IMR-90 (cell line): ENCODE data around the gene ADGRF4. TPM values are rescaled to one million over a fixed set of nuclear protein-coding genes. Genes with fewer than 3 reads are reported as not detected.

Experiments used
- ATAC-seq: fragments of 200-7000 bp; cut with Tn5 transposase; 2 replicates; pipeline ENCODE4 v1.9.1; 2020; ENCODE audit warnings: low read depth, mild to moderate bottlenecking, moderate library complexity
- BruUV-seq: library from RNA; stranded (reverse); fragments of 400-500 nt; replicated peaks from 2 replicates; lab custom pipeline; 2021; lab: Mats Ljungman, UMichigan
- CTCF ChIA-PET: fragments of 300-600 bp; formaldehyde crosslinking; extraction: SDS; loops from one replicate; lab custom pipeline; 2021; ENCODE audit warnings: antibody characterized with exemption; lab: Yijun Ruan, JAX
- POLR2A ChIA-PET: fragments of 300-600 bp; sonication (Branson Sonifier 250); formaldehyde crosslinking; loops from one replicate; lab custom pipeline; 2022; ENCODE audit warnings: antibody characterized with exemption; ENCODE audit not compliant: unreplicated experiment; lab: Charles Lee
- DNase-seq: peaks from one replicate; pipeline ENCODE4 v3.0.0; 2013
- H2AFZ ChIP-seq: replicated peaks from 2 replicates; pipeline ENCODE3; 2013; ENCODE audit warnings: low read length, mild to moderate bottlenecking; ENCODE audit not compliant: poor library complexity
- H2AK5ac ChIP-seq: 2 replicates; pipeline ENCODE4 v1.6.1; 2013; ENCODE audit warnings: low read depth, low read length, inconsistent platforms
- H2AK9ac ChIP-seq: replicated peaks from 2 replicates; pipeline ENCODE3; 2013; ENCODE audit warnings: mild to moderate bottlenecking, low read depth, low read length, moderate library complexity; ENCODE audit not compliant: poor library complexity
- H2BK120ac ChIP-seq: 2 replicates; pipeline ENCODE4 v1.6.1; 2013; ENCODE audit warnings: low read depth, low read length, inconsistent platforms
- H2BK15ac ChIP-seq: 3 replicates; pipeline ENCODE4 v1.6.1; 2013; ENCODE audit warnings: low read depth, low read length, inconsistent platforms
- H2BK20ac ChIP-seq: 2 replicates; pipeline ENCODE4 v1.6.1; 2013; ENCODE audit warnings: low read depth, mild to moderate bottlenecking, inconsistent platforms, low read length, moderate library complexity
- H2BK5ac ChIP-seq: 2 replicates; pipeline ENCODE4 v1.6.1; 2013; ENCODE audit warnings: mild to moderate bottlenecking, low read depth, low read length, inconsistent platforms; ENCODE audit not compliant: poor library complexity, severe bottlenecking
- H3K14ac ChIP-seq: replicated peaks from 2 replicates; pipeline ENCODE4 v1.6.1; 2013; ENCODE audit warnings: low read depth, low read length, inconsistent platforms
- H3K18ac ChIP-seq: 2 replicates; pipeline ENCODE4 v1.6.1; 2013; ENCODE audit warnings: low read depth, low read length, control low read depth
- H3K23ac ChIP-seq: 2 replicates; pipeline ENCODE4 v1.6.1; 2013; ENCODE audit warnings: low read depth, low read length, inconsistent platforms
- H3K27ac ChIP-seq: 2 replicates; pipeline ENCODE4 v1.5.1; 2013; ENCODE audit warnings: mild to moderate bottlenecking, control low read depth, low read length; ENCODE audit not compliant: insufficient read depth
- H3K27me3 ChIP-seq: 2 replicates; pipeline ENCODE4 v1.6.1; 2013; ENCODE audit warnings: low read length; ENCODE audit not compliant: control insufficient read depth, insufficient read depth
- H3K36me3 ChIP-seq: 2 replicates; pipeline ENCODE4 v1.6.1; 2013; ENCODE audit warnings: low read length, mixed read lengths; ENCODE audit not compliant: control insufficient read depth, insufficient read depth
- H3K4ac ChIP-seq: 2 replicates; pipeline ENCODE4 v1.6.1; 2013; ENCODE audit warnings: low read depth, low read length, inconsistent platforms
- H3K4me1 ChIP-seq: 2 replicates; pipeline ENCODE4 v1.6.1; 2013; ENCODE audit warnings: low read length, mixed read lengths; ENCODE audit not compliant: control insufficient read depth, insufficient read depth
- H3K4me2 ChIP-seq: 2 replicates; pipeline ENCODE4 v1.6.1; 2013; ENCODE audit warnings: low read depth, mild to moderate bottlenecking, control low read depth, low read length, moderate library complexity
- H3K4me3 ChIP-seq: 2 replicates; pipeline ENCODE4 v1.5.1; 2013; ENCODE audit warnings: low read depth, mild to moderate bottlenecking, control low read depth, low read length, moderate library complexity; ENCODE audit not compliant: insufficient read depth
- H3K56ac ChIP-seq: 2 replicates; pipeline ENCODE4 v1.6.1; 2013; ENCODE audit warnings: low read length, inconsistent platforms; ENCODE audit not compliant: insufficient read depth; ENCODE audit errors: extremely low read depth
- H3K79me1 ChIP-seq, 2 experiments: 2 replicates each; pipeline ENCODE4 v1.6.1; 2013; ENCODE audit warnings: low read length in 2 of 2, inconsistent platforms in 1 of 2, low read depth in 1 of 2
- H3K9ac ChIP-seq: 2 replicates; pipeline ENCODE4 v1.6.1; 2013; ENCODE audit warnings: low read depth, low read length, control low read depth
- H3K9me1 ChIP-seq: 2 replicates; pipeline ENCODE4 v1.6.1; 2013; ENCODE audit warnings: low read length, inconsistent platforms; ENCODE audit not compliant: insufficient read depth
- H3K9me3 ChIP-seq: 2 replicates; pipeline ENCODE4 v1.6.1; 2013; ENCODE audit warnings: low read length; ENCODE audit not compliant: control insufficient read depth, insufficient read depth
- H4K20me1 ChIP-seq: 2 replicates; pipeline ENCODE4 v1.6.1; 2013; ENCODE audit warnings: low read length, inconsistent platforms; ENCODE audit not compliant: insufficient read depth
- H4K5ac ChIP-seq: 2 replicates; pipeline ENCODE4 v1.6.1; 2013; ENCODE audit warnings: mild to moderate bottlenecking, low read depth, low read length, control low read depth
- H4K8ac ChIP-seq, 2 experiments: 2 replicates each; pipeline ENCODE4 v1.6.1; 2013; ENCODE audit warnings: low read depth in 2 of 2, low read length in 2 of 2, control low read depth in 1 of 2, inconsistent platforms in 1 of 2
- H4K91ac ChIP-seq: 2 replicates; pipeline ENCODE4 v1.6.1; 2013; ENCODE audit warnings: low read depth, low read length, inconsistent platforms; ENCODE audit not compliant: insufficient read depth
- BHLHE40 ChIP-seq: fragments of 150-350 bp; IDR thresholded peaks from 2 replicates; pipeline ENCODE4 v1.6.1; 2016; ENCODE audit warnings: mild to moderate bottlenecking, low read depth, low read length
- CEBPB ChIP-seq: IDR thresholded peaks from 2 replicates; pipeline ENCODE4 v1.6.1; 2012; ENCODE audit warnings: low read depth, low read length, improper control_type of control experiment
- CHD1 ChIP-seq: IDR thresholded peaks from 2 replicates; pipeline ENCODE4 v1.6.1; 2012; ENCODE audit warnings: low read depth, low read length, improper control_type of control experiment
- MAFK ChIP-seq: IDR thresholded peaks from 2 replicates; pipeline ENCODE4 v1.6.1; 2012; ENCODE audit warnings: low read depth, low read length, improper control_type of control experiment
- MAZ ChIP-seq: IDR thresholded peaks from 2 replicates; pipeline ENCODE4 v1.6.1; 2012; ENCODE audit warnings: low read depth, mild to moderate bottlenecking, low read length, improper control_type of control experiment, moderate library complexity, borderline replicate concordance
- MXI1 ChIP-seq: IDR thresholded peaks from 2 replicates; pipeline ENCODE4 v1.6.1; 2012; ENCODE audit warnings: low read depth, mild to moderate bottlenecking, low read length, moderate library complexity, borderline replicate concordance
- POLR2A ChIP-seq: IDR thresholded peaks from 2 replicates; pipeline ENCODE4 v1.6.1; 2012; ENCODE audit warnings: mild to moderate bottlenecking, low read depth, low read length
- RAD21 ChIP-seq: IDR thresholded peaks from 2 replicates; pipeline ENCODE4 v1.6.1; 2012; ENCODE audit warnings: low read length, improper control_type of control experiment
- RCOR1 ChIP-seq: IDR thresholded peaks from 2 replicates; pipeline ENCODE4 v1.6.1; 2012; ENCODE audit warnings: mild to moderate bottlenecking, low read length, improper control_type of control experiment; ENCODE audit not compliant: insufficient replicate concordance
- RFX5 ChIP-seq: IDR thresholded peaks from 2 replicates; pipeline ENCODE4 v1.8.0; 2012; ENCODE audit warnings: low read depth, mild to moderate bottlenecking, low read length, moderate library complexity
- SMC3 ChIP-seq: fragments of 150-350 bp; IDR thresholded peaks from 2 replicates; pipeline ENCODE4 v1.6.1; 2016; ENCODE audit warnings: low read depth, mild to moderate bottlenecking, antibody characterized with exemption, low read length, moderate library complexity
- WGBS, 2 experiments: methylation state at CpG; one replicate each; pipeline versions ENCODE4 v1.1.5 to v1.1.7; 2013; ENCODE audit warnings: missing lambda C conversion rate in 2 of 2; ENCODE audit not compliant: insufficient read length in 1 of 2; ENCODE audit errors: extremely low coverage in 2 of 2; 5-methylcytosine and 5-hydroxymethylcytosine counted together
- dilution Hi-C: fragments of 300-500 bp; cut with HindIII; formaldehyde crosslinking; loops from one replicate; pipeline ENCODE4 v1.14.3; 2018; ENCODE audit warnings: low sequenced_read_pairs; ENCODE audit not compliant: unreplicated experiment
- in situ Hi-C: fragments of 300-500 bp; cut with MboI; formaldehyde crosslinking; loops from 3 replicates; pipeline ENCODE4 v1.14.3; 2019; ENCODE audit warnings: low sequenced_read_pairs, inconsistent platforms, mixed read lengths
- intact Hi-C: fragments of 100-400 bp; cut with micrococcal nuclease; formaldehyde crosslinking; loops from 2 replicates; pipeline ENCODE4 v1.10.0; 2022
- polyA plus RNA-seq, 3 experiments: library from polyadenylated mRNA; depleted of rRNA; stranded (reverse); fragments of >200 nt; gene quantifications; 2 replicates each; pipeline ENCODE4 v1.2.3, GENCODE V29; 2012; ENCODE audit warnings: low replicate concordance in 1 of 3
- total RNA-seq: library from RNA; depleted of rRNA; stranded (reverse); fragments of >200 nt; gene quantifications from 2 replicates; pipeline ENCODE4 v1.2.3, GENCODE V29; 2012
- TF ChIP-seq, protein P1 (sequence below): fragments of 150-350 bp; IDR thresholded peaks from 2 replicates; pipeline ENCODE4 v1.6.1; 2016; ENCODE audit warnings: low read depth, mild to moderate bottlenecking, low read length, moderate library complexity, borderline replicate concordance
- TF ChIP-seq, protein P2 (sequence below): conservative IDR thresholded peaks from 2 replicates; pipeline ENCODE4 v1.5.1; 2012; ENCODE audit warnings: mild to moderate bottlenecking, low read depth, low read length, improper control_type of control experiment
- TF ChIP-seq, protein P3 (sequence below): fragments of 150-350 bp; IDR thresholded peaks from 2 replicates; pipeline ENCODE4 v1.6.1; 2017; ENCODE audit warnings: mild to moderate bottlenecking, antibody characterized with exemption, low read length, low read depth

The ADGRF4 gene
- total and polyA plus RNA-seq, 2 of the 4 experiments (the other 2 are of a cell fraction): under 0.01 to 0.02 TPM

DNA sequence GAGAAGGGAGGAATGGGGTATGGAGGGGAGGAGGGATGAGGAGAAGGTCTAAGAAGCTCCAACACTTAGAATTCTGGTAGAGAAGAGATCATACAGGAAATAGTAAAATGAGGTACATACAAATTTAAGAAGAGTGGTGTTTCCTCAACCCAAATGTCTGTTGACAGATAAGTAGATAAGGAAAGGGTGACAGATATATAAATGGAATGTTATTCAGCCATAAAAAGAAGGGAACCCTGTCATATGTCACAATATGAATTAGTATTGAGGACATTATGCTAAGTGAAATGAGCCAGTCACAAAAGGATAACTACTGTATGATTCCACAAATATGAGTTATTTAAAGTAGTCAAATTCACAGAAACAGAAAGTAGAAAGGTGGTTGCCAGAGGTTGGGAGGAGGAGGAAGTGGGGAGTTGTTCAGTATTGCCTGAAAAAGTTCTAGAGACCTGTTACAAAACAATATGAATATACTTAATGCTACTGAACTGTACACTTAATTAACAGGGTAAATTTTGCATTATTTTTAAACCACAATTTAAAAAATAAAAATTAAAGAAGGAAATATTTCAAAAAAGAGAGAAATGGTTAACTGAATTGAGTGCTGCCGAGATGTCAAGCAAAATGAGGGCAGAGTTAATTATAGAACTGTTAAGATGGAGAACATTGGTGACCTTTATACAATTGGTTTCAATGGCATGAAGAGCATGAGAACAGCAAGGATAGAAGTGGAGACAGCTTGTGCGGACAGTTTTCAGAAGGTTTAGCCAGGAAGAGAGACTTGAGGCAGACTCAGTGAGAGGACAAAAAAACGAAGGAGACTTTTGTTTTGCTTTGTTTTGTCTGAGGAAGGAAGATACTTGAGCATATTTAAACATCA lies 47.6 kb upstream of the ADGRF4 start:
- dilution Hi-C loops (no loop called here), intact Hi-C loops (no loop called here), in situ Hi-C loops (no loop called here)
- no peak overlapping the region for H3K27ac ChIP-seq
- H3K4ac ChIP-seq: no peak overlapping the region
- H3K23ac ChIP-seq: no peak overlapping the region
- H2BK5ac ChIP-seq: no peak overlapping the region
- H4K8ac ChIP-seq: no peak overlapping the region
- peak overlapping the region; percentile 43; the same call in 1 of the 2 replicates for H2BK120ac ChIP-seq
- ATAC-seq (no peak), DNase-seq (no peak)
- H3K27me3 ChIP-seq: no peaks in the 10 kb centered on the region
- H2BK15ac ChIP-seq: no peak overlapping the region
- H3K14ac ChIP-seq: no peak overlapping the region
- no peak overlapping the region for H4K5ac ChIP-seq
- H3K4me1 ChIP-seq: no peaks in the 10 kb centered on the region
- ChIA-PET POLR2A (no interaction called here), CTCF (no interaction called here)
- no CpG with 5 or more reads among the region's 3 CpGs for WGBS, 2 experiments
- no peak overlapping the region for H3K18ac ChIP-seq
- no peak overlapping the region for H3K9ac ChIP-seq
- TF ChIP-seq POLR2A (no peak), MAZ (no peak), RFX5 (no peak), CHD1 (no peak), MXI1 (no peak), SMC3 (no peak), RAD21 (no peak), RCOR1 (no peak), CEBPB (no peak), BHLHE40 (no peak), MAFK (no peak)
- TF ChIP-seq, protein P1, sequence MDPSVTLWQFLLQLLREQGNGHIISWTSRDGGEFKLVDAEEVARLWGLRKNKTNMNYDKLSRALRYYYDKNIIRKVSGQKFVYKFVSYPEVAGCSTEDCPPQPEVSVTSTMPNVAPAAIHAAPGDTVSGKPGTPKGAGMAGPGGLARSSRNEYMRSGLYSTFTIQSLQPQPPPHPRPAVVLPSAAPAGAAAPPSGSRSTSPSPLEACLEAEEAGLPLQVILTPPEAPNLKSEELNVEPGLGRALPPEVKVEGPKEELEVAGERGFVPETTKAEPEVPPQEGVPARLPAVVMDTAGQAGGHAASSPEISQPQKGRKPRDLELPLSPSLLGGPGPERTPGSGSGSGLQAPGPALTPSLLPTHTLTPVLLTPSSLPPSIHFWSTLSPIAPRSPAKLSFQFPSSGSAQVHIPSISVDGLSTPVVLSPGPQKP: no peak
- TF ChIP-seq, protein P2, sequence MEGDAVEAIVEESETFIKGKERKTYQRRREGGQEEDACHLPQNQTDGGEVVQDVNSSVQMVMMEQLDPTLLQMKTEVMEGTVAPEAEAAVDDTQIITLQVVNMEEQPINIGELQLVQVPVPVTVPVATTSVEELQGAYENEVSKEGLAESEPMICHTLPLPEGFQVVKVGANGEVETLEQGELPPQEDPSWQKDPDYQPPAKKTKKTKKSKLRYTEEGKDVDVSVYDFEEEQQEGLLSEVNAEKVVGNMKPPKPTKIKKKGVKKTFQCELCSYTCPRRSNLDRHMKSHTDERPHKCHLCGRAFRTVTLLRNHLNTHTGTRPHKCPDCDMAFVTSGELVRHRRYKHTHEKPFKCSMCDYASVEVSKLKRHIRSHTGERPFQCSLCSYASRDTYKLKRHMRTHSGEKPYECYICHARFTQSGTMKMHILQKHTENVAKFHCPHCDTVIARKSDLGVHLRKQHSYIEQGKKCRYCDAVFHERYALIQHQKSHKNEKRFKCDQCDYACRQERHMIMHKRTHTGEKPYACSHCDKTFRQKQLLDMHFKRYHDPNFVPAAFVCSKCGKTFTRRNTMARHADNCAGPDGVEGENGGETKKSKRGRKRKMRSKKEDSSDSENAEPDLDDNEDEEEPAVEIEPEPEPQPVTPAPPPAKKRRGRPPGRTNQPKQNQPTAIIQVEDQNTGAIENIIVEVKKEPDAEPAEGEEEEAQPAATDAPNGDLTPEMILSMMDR: no peak
- TF ChIP-seq, protein P3, sequence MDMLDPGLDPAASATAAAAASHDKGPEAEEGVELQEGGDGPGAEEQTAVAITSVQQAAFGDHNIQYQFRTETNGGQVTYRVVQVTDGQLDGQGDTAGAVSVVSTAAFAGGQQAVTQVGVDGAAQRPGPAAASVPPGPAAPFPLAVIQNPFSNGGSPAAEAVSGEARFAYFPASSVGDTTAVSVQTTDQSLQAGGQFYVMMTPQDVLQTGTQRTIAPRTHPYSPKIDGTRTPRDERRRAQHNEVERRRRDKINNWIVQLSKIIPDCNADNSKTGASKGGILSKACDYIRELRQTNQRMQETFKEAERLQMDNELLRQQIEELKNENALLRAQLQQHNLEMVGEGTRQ: no peak
- no peaks in the 10 kb centered on the region for H3K79me1 ChIP-seq
- no peak overlapping the region for H2BK20ac ChIP-seq
- H2AK5ac ChIP-seq: no peak overlapping the region
- H4K20me1 ChIP-seq: no peaks in the 10 kb centered on the region
- H3K4me2 ChIP-seq: peak overlapping the region; percentile 67; the same call in 1 of the 2 replicates
- no peaks in the 10 kb centered on the region for H3K36me3 ChIP-seq
- no peak overlapping the region for H4K91ac ChIP-seq
- no peak overlapping the region for H3K4me3 ChIP-seq
- BruUV-seq: no TSS peak
- no peaks in the 10 kb centered on the region for H3K9me3 ChIP-seq
- no peak overlapping the region for H3K56ac ChIP-seq
- no peak overlapping the region for H2AK9ac ChIP-seq
- no peak overlapping the region for H2AFZ ChIP-seq
- no peaks in the 10 kb centered on the region for H3K9me1 ChIP-seq
